ENCODE data around the gene GPX2.

GRCh38 chr14:64953310-64953654 is 10.7 kb upstream of the GPX2 start:
- TF ChIP-seq, protein P1, sequence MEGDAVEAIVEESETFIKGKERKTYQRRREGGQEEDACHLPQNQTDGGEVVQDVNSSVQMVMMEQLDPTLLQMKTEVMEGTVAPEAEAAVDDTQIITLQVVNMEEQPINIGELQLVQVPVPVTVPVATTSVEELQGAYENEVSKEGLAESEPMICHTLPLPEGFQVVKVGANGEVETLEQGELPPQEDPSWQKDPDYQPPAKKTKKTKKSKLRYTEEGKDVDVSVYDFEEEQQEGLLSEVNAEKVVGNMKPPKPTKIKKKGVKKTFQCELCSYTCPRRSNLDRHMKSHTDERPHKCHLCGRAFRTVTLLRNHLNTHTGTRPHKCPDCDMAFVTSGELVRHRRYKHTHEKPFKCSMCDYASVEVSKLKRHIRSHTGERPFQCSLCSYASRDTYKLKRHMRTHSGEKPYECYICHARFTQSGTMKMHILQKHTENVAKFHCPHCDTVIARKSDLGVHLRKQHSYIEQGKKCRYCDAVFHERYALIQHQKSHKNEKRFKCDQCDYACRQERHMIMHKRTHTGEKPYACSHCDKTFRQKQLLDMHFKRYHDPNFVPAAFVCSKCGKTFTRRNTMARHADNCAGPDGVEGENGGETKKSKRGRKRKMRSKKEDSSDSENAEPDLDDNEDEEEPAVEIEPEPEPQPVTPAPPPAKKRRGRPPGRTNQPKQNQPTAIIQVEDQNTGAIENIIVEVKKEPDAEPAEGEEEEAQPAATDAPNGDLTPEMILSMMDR (IDR thresholded peaks at IDR 0.05) = no peak
- no peak for TF ChIP-seq POLR2A (IDR thresholded peaks at IDR 0.05)
